ENCODE results near the gene MYO9B.

- TF ChIP-seq SP1 (CRISPR knock-in tag; conservative IDR thresholded peaks at IDR 0.05) (no peak), CREB1 (CRISPR knock-in tag; IDR thresholded peaks at IDR 0.05) (no peak), CTCF (IDR thresholded peaks at IDR 0.05) (no peak), JUN (CRISPR knock-in tag; IDR thresholded peaks at IDR 0.05) (no peak), KAT7 (CRISPR knock-in tag; IDR thresholded peaks at IDR 0.05; ENCODE audit: borderline replicate concordance) (no peak), EMX1 (CRISPR knock-in tag; IDR thresholded peaks at IDR 0.05) (no peak), NR2C2 (CRISPR knock-in tag; IDR thresholded peaks at IDR 0.05) (no peak)
- TF ChIP-seq, protein P1, sequence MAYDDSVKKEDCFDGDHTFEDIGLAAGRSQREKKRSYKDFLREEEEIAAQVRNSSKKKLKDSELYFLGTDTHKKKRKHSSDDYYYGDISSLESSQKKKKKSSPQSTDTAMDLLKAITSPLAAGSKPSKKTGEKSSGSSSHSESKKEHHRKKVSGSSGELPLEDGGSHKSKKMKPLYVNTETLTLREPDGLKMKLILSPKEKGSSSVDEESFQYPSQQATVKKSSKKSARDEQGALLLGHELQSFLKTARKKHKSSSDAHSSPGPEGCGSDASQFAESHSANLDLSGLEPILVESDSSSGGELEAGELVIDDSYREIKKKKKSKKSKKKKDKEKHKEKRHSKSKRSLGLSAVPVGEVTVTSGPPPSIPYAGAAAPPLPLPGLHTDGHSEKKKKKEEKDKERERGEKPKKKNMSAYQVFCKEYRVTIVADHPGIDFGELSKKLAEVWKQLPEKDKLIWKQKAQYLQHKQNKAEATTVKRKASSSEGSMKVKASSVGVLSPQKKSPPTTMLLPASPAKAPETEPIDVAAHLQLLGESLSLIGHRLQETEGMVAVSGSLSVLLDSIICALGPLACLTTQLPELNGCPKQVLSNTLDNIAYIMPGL (CRISPR knock-in tag; IDR thresholded peaks at IDR 0.05): no peak
Observed at GRCh38 chr19:17227798-17228367, 152.3 kb downstream of the MYO9B start.
